Muscle of arm (tissue), 12 donors: Measurements from ENCODE around the gene TUBB2A. TPM values are rescaled to one million over a fixed set of nuclear protein-coding genes. Genes with fewer than 3 reads are reported as not detected.
"Not testable (repeated sequence)": the region's sequence is repeated elsewhere in the genome, so short reads cannot be mapped to it uniquely, and the experiment has no call there.

Experiments used
- DNase-seq: peaks from one replicate; pipeline ENCODE4 v3.0.0-alpha.2; 2013
- polyA plus RNA-seq, 12 donors: library from polyadenylated mRNA; unstranded; fragments of 120-200 nt; gene quantifications; one replicate each; pipeline ENCODE4 v1.2.1, GENCODE V29; 2013; ENCODE audit not compliant: insufficient read length in 12 of 12

TUBB2A gene
- polyA plus RNA-seq, 12 donors = 58.0 to 116 (median 77.1) TPM; not detected in 1

GRCh38 chr6:3188262-3188661, 30.9 kb upstream of the TUBB2A start:
- no peak for DNase-seq

GRCh38 chr6:3186974-3187382, 29.6 kb upstream of the TUBB2A start:
- DNase-seq = no peak

DNA sequence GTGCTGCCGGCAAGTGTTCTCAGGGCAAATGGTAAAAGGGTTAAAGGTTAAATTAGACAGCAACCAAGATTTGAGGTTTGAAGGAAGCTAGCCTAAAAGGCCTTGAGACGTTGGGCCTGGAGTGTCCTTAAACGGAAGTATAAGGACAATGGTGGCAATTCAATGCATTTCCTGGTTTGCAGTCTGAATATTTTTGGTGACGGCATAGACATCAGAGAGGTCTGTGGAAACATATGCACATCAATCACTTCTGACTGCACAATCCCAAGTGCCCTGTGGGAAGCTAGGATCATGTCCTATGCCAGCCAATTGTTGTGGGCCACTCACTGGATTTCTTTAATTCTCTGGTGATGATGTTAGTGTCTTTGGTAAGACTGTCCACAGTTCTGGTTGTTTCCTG, 25.7 kb upstream of the TUBB2A start:
- no peak for DNase-seq

DNA sequence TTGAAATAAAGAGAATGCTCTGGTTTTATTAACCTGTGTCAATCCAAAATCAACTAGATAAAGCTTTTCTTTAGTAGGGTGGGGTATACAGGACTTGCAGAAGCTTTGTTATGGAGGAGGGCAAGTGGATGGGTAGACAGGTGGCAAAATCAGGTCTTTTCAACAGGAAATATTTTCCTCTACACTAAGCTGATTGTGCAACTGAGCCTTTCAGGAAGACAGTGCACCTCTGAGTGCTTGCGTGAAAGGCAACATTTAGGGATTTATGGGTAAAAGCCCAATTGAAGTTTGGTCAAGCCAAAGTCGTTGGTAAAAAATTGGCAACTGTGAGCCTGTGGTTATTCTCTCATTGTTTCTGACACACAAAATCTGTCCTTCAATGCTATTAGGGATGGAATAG, 23.8 kb upstream of the TUBB2A start:
- no peak for DNase-seq

DNA sequence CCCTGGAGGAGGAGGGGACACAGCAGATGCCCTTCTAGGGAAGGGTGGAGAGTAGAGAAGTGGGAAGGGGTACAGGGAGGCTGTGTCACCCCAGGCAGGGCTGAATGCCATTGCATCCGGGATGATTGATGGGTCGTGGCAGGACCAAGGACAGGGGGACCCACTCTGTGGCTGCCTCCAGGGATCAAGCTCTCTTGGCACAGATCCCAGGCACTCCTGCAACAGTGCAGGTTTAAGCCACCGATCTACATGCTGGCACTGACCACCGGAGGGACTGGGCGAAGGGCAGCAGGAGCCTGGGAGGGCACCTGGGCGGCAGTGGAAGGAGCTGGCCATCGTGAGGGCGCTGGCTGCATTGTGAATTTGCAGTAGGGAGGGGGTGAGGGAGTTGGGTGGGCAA, 22.6 kb upstream of the TUBB2A start:
- DNase-seq = not testable (repeated sequence)

- not testable (repeated sequence) for DNase-seq
Measured at GRCh38 chr6:3178666-3179065, 21.3 kb upstream of the TUBB2A start.

DNA sequence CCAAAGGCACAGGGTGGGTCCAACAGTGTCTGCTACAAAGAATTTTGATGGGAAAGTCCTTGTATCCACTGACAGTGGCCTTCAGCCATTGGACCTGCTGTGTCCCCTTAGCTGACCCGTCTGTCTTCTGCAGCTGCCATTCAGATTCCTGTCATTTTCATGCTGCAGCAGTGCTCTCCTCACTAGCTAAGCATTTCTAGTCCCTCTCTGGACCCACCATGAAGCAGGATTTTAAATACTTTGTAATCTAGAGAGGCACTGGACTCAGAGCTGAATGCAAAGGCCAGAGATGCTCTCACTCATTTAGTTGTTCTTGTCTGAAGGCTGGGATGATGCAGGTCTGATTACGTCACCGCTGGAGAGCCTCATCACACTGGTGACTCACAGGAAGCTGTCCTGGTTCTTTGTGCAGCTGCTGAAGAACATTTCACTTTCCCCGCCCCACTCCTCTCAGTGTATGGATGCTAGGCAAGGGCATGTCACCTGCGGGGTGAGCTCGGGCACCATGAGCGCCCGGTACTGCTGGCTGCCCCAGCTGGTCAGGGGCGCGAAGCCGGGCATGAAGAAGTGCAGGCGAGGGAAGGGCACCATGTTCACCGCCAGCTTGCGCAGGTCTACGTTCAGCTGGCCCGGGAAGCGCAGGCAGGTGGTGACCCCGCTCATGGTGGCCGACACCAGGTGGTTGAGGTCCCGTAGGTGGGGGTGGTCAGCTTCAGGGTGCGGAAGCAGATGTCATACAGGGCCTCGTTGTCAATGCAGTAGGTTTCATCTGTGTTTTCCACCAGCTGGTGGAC, 19.4 kb upstream of the TUBB2A start:
- DNase-seq = no peak

- no peak for DNase-seq
Measured at GRCh38 chr6:3175715-3176402, 18.5 kb upstream of the TUBB2A start.

DNA sequence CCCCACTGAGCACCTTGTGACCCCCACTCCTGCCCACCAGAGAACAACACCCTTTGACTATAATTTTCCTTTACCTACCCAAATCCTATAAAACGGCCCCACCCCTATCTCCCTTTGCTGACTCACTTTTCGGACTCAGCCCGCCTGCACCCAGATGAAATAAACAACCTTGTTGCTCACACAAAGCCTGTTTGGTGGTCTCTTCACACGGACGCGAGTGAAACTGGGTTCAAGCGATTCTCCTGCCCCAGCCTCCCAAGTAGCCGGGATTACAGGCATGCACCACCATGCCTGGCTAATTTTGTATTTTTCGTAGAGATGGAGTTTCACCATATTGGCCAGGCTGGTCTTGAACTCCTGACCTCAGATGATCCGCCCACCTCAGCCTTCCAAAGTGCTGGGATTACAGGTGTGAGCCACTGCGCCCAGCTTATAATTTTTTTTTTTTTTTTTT, 16.3 kb upstream of the TUBB2A start:
- DNase-seq = not testable (repeated sequence)

GRCh38 chr6:3172789-3173188, 15.4 kb upstream of the TUBB2A start:
- not testable (repeated sequence) for DNase-seq

DNA sequence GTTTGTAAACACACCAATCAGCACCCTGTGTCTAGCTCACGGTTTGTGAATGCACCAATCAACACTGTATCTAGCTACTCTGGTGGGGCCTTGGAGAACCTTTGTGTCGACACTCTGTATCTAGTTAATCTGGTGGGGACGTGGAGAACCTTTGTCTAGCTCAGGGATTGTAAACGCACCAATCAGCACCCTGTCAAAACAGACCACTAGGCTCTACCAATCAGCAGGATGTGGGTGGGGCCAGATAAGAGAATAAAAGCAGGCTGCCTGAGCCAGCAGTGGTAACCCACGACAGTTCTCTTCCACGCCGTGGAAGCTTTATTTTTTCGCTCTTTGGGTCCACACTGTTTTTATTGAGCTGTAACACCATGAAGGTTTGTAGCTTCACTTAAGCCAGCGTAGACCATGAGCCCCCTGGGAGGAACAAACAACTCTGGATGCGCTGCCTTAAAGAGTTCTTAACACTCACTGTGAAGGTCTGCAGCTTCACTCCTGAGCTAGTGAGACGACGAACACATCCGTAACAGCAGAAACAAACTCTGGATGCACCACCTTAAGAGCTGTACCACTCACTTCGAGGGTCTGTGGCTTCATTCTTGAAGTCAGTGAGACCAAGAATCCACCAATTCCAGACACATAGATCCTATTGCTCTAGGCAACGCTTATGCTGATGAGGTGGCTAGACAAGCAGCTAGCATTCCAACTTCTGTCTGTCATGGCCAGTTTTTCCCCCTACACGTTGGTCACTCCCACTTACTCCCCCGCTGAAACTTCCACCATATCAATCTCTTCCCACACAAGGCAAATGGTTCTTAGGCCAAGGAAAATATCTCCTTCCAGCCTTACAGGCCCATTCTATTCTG, 14.2 kb upstream of the TUBB2A start:
- DNase-seq = not testable (repeated sequence)

- DNase-seq = not testable (repeated sequence)
Measured at GRCh38 chr6:3170676-3171075, 13.3 kb upstream of the TUBB2A start.

DNA sequence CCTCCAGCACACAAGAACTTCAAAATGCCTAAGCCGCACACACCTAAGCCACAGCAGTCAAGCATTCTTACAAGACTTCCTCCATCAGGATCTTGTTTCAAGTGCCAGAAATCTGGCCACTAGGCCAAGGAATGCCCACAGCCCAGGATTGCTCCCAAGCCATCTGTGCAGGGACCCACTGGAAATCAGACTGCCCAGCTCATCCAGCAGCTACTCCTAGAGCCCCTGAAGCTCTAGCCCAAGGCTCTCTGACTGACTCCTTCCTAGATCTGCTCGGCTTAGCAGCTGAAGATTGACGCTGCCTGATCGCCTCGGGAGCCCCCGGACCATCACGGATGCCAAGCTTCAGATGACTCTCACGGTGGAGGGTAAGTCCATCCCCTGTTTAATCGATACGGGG, 10.7 kb upstream of the TUBB2A start:
- not testable (repeated sequence) for DNase-seq

- not testable (repeated sequence) for DNase-seq
Measured at GRCh38 chr6:3166535-3167225, 9.3 kb upstream of the TUBB2A start.

DNA sequence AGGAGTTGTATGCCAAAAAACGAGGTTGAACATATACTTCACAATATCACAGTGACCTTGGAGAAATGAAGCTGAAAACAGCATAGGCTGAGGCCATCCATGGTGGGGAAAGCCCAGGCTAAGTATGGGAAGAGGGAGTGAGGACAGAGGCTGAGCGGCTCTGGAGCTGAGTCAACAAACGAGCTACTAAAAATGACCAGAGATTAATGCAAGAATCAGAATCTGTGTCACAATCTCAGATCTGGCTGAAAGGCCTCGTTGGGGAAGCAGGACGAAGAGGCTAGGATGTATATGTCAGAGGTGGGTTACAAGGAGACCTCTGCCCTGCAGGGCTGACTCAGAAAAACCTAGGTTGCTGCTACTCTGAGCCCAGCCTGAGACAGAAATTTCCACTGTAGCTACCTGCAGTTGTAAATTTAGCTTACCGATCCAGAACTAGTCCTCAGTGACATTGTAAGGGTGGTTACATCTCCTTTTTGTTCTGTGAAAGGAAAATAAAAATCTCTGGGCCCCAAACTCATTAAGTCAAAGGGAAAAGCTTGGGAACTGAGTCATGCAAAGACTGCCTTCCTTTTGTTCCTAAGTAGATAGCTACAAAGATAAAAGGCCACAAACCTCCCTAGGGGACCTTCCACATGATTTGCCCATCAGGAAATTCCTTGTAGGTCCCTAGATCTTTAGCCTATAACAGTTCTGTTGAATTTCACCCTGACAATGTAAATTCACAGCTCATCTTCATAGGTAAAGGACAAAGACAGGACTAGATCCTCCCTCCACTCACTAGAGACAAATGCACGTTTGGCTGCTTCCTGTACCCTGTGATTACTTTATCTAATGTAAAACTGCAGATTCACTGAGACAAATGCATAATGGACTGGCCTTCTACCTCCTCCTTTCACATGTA, 8.5 kb upstream of the TUBB2A start:
- no peak for DNase-seq

DNA sequence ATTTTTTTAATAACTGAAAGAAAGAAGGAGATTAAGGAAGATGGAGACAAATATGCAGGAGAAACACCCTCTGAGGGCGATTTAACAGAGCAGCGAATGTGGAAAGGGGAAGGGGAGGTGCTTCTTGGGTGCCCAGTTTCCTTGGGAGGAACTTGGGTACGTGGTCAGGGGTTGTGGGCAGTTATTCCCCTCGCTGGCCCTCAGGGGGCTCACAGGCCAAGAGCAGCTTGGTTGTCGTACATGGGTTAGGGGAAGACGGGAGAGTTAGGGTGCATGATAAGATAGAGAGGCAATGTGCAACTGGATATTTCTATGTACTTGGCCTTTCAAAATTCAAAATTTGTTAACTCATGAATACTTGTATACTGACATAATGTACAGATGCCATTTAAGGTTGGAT, 7.0 kb upstream of the TUBB2A start:
- no peak for DNase-seq

DNA sequence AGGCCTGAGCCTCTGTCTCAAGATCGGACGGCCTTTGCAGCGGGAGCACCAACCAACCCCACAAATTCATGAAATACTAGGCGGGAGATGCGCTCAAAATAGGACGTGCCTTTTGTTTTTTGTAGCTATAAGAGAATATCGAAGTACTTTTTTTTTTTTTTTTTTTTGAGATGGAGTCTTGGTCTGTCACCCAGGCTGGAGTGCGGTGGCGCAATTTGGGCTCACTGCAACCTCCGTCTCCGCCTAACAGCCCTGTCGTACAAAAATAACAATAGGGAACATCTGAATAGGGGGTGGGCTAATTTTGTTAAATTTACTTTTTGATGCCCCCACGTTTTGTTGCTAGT, 5.9 kb upstream of the TUBB2A start:
- peak; percentile 32 for DNase-seq

DNA sequence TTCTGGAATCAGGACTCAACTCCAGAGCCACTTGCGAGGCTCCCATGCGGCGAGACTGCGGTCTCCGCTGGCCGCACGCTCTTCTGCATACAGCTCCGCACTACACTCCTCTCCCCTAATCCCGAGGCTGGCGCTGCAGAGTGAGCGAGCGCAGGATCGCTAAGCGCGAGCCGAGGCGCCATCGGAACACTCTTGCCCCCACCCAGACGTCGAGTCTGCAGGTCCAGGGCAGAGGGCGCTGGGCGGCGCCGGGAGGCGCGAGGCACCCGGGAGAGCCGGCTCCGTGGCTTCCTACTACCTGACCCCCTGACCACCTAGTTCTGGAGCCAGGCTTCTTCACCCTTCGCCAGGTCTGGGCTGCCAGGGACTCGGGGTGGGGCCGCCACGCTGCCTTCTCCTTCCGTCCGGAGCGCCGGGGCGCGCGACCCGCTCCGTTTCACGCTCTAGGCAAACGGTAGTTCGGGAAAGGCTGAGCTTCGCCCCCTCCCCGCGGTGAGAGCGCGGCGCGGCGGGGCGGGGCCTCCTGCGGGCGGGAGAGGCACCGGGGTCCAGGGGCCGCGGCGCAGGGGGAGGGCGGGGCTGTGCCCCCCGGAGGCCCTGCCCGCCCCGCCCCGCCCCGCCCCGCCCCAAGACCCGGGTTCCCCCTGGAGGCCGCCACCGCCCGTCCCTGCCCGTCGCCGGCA, 5.4 kb upstream of the TUBB2A start:
- peak; percentile 77 for DNase-seq

GRCh38 chr6:3162067-3162497, 4.7 kb upstream of the TUBB2A start:
- no peak for DNase-seq
